GM19043 (cell line): ENCODE data around the gene UBE4A.

Source experiments
- ATAC-seq: cut with Tn5 transposase; IDR thresholded peaks from one replicate; pipeline ENCODE4 v1.9.1; 2021; ENCODE audit warnings: low read depth; ENCODE audit not compliant: unreplicated experiment

UBE4A gene

DNA sequence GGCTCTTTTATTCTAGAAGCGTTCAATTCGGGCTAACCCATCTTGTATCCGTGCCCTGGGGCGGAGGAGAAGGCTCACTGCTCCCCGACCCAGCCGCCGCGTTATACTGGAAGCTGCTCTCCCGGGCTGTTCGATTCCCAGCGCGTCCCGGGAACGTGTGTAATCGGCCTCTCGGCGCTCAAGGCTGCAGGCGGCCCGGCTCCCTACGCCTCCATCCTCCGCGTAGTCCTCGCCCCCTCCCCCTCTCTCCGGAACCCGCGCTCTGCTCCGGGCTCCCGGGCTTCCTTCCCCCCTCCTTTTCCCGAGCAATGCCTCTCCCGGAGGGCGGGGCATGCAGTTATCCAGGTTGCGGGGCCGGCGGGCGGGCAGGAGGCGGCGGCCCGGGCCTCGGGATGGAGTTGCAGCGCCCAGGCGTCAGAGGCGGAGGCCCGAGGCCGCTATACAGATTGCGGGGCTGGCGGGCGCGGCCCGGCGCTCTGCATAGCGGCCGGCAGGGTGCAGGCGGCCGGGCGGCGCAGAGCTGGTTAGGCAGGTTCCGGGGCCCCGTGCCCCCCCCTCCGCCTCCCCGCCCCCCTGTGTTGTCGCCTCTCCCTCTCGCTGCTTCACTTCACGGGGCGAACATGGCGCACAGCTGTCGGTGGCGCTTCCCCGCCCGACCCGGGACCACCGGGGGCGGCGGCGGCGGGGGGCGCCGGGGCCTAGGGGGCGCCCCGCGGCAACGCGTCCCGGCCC, 76.7 kb downstream of the UBE4A start, which contains the start of gene KMT2A:
TSS of gene KMT2A (plus strand) at position 600 of the 732 bp plus-strand sequence. CDS start at position 621, 21 bp downstream.
- ATAC-seq, result peak; percentile 29

DNA sequence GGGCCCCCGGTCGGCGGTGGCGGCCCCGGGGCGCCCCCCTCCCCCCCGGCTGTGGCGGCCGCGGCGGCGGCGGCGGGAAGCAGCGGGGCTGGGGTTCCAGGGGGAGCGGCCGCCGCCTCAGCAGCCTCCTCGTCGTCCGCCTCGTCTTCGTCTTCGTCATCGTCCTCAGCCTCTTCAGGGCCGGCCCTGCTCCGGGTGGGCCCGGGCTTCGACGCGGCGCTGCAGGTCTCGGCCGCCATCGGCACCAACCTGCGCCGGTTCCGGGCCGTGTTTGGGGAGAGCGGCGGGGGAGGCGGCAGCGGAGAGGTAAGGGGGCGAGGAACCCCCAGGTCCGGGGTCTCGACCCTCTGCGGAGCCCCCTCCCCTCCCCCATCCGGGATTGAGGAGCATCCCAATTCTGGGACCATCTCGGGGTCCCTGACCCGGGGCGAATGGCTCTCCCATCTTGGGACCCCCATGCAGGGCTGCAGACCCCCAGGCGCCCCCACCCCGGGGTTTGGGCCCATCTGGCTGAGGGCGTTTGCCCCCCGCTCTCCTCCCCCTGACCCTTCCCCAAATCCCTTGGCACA, 77.3 kb downstream of the UBE4A start:
- ATAC-seq, result no peak

- ATAC-seq, result no peak
These were observed 78.1 kb downstream of the UBE4A start for GRCh38 chr11:118437208-118438125.

GRCh38 chr11:118438314-118438931, 79.0 kb downstream of the UBE4A start:
- no peak for ATAC-seq

- ATAC-seq, result no peak
These were observed 80.2 kb downstream of the UBE4A start for GRCh38 chr11:118439646-118440045.

- ATAC-seq, result no peak
These were observed 82.4 kb downstream of the UBE4A start for GRCh38 chr11:118441770-118442275.

GRCh38 chr11:118442301-118442700, 82.9 kb downstream of the UBE4A start:
- ATAC-seq, result no peak

DNA sequence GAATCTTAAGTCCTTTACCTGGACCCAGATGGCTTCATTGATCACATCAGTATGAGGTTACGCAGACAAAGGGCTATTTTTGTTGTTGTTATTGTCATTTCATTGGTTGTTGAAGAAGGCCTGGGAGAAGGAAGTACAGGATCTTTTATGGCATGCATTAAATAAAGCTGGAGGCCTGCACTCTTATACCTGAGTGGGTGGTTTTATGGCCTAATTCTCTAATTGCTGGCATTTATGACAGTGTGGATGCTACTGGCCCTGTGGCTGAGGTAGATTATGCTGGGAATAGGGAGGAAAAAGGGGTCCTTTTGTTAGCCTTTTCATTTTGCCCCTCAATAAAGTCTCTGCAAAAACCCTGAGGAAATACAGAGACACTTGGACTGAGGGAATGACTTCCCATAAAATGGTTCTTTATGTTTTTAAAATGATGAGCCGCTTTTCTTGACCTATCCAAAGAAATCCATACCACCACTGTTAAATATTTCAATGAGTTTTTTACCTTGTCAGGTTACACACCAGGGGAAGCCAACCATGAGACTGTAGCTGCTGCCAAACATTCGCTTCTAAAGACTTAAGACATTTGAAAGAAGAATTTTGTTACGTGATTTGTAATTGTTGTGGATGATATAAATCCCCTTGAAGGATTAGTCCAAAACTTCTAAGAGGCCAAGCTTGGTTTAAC, 83.6 kb downstream of the UBE4A start:
- no peak for ATAC-seq

DNA sequence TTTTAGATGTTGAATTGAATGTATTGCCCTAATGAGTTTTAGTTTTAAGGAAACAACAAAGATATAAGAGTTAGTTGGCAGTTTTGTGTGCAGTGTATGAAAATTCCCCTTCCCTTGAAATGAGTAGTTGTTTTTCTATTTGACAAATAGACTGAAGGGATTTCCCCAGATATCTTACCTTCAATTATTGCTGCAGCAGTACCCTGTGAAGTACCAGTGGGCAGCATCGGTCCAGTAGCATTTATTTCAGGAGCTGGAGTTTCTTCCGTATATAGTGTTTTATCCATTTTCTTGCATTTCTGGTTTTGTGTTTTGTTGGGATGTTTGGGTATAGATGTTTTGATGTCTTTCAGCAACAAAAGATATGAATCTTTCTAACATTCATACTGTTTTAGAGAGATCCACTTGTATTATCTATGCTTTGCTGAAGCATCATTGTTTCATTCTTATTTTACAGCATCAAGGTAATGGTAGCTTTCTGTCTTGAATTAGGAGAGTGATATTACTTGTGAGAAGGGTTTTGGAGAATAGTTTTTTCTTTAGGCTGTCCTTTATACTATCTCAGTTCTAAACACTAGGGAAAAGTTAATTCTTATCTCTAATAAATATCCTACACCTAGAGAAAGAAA, 84.3 kb downstream of the UBE4A start:
- no peak for ATAC-seq

DNA sequence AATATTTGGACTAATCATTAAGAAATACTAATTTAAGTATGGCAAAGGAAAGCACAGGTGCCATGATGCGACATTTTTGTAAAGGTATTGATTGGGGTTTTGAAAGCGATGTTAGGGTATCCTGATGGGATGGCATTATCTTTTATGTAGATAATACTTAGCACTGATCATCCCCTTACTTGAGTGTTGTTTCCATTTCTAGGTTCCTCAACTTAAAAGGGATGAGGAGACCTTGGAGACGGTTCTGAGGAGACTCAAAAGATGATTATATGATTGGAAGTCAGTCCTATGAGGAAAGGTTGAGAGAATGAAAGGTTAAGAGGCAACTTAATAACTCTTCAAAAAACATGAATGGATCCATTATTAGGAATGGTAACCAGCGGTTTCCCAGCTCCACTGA, 88.0 kb downstream of the UBE4A start:
- ATAC-seq, result no peak

- ATAC-seq, result peak; percentile 94
These were observed 88.9 kb downstream of the UBE4A start for GRCh38 chr11:118448294-118448693.
